NCI-H146 treated with DMSO at 0.1 percent for 48 hours (cell line): ENCODE results near the gene RNF5.
"Not testable (repeated sequence)": the region's sequence is repeated elsewhere in the genome, so short reads cannot be mapped to it uniquely, and the experiment has no call there.

Experiments
- DNase-seq: peaks from one replicate; lab custom pipeline; 2025; ENCODE audit not compliant: unreplicated experiment; lab: John Stamatoyannopoulos, UW

The RNF5 gene

GRCh38 chr6:32203426-32204267 is 25.4 kb downstream of the RNF5 start:
- DNase-seq: no peak

- DNase-seq: no peak
These were observed 26.1 kb downstream of the RNF5 start for GRCh38 chr6:32204268-32204715.

GRCh38 chr6:32208996-32209395 is 30.8 kb downstream of the RNF5 start:
- DNase-seq: no peak

GRCh38 chr6:32210191-32210601 is 32.0 kb downstream of the RNF5 start:
- DNase-seq: no peak

GRCh38 chr6:32211432-32211831 is 33.2 kb downstream of the RNF5 start:
- DNase-seq: not testable (repeated sequence)

- DNase-seq: no peak
These were observed 34.0 kb downstream of the RNF5 start for GRCh38 chr6:32212076-32212760.

GRCh38 chr6:32213649-32214048 is 35.4 kb downstream of the RNF5 start:
- no peak for DNase-seq

GRCh38 chr6:32214126-32214525 is 35.9 kb downstream of the RNF5 start:
- DNase-seq: no peak

GRCh38 chr6:32215617-32216016 is 37.4 kb downstream of the RNF5 start:
- DNase-seq: no peak

GRCh38 chr6:32216285-32216684 is 38.1 kb downstream of the RNF5 start:
- no peak for DNase-seq

GRCh38 chr6:32216998-32217397 is 38.8 kb downstream of the RNF5 start:
- DNase-seq: peak; percentile 11

GRCh38 chr6:32218167-32218566 is 40.0 kb downstream of the RNF5 start:
- no peak for DNase-seq

GRCh38 chr6:32220021-32220420 is 41.8 kb downstream of the RNF5 start:
- DNase-seq: no peak

- DNase-seq: no peak
These were observed 44.4 kb downstream of the RNF5 start for GRCh38 chr6:32222333-32223230.

- DNase-seq: no peak
These were observed 45.3 kb downstream of the RNF5 start, which contains the start of gene NOTCH4 for GRCh38 chr6:32223258-32224235. NOTCH4 (minus strand) TSS chr6:32224067; CDS start chr6:32223928, 139 bp downstream.

GRCh38 chr6:32224696-32225095 is 46.5 kb downstream of the RNF5 start:
- DNase-seq: no peak

GRCh38 chr6:32226434-32226833 is 48.2 kb downstream of the RNF5 start:
- no peak for DNase-seq
